HG02884 (cell line): ENCODE measurements around the gene GRID2.

ENCODE experiments used
- ATAC-seq: cut with Tn5 transposase; IDR thresholded peaks from one replicate; pipeline ENCODE4 v1.9.1; 2021; ENCODE audit warnings: mild to moderate bottlenecking, moderate library complexity; ENCODE audit not compliant: unreplicated experiment

The GRID2 gene

GRCh38 chr4:92521941-92522340, 218.2 kb downstream of the GRID2 start:
- ATAC-seq = no peak

GRCh38 chr4:92522356-92522755, 218.6 kb downstream of the GRID2 start:
- ATAC-seq = no peak

GRCh38 chr4:92524131-92524530, 220.4 kb downstream of the GRID2 start:
- ATAC-seq = no peak

GRCh38 chr4:92528541-92528940, 224.8 kb downstream of the GRID2 start:
- no peak for ATAC-seq

GRCh38 chr4:92529510-92529909, 225.7 kb downstream of the GRID2 start:
- ATAC-seq = no peak

GRCh38 chr4:92535599-92535998, 231.8 kb downstream of the GRID2 start:
- ATAC-seq = no peak

GRCh38 chr4:92551616-92552015, 247.8 kb downstream of the GRID2 start:
- ATAC-seq = no peak

- no peak for ATAC-seq
These were observed 262.5 kb downstream of the GRID2 start for GRCh38 chr4:92566269-92566668.

GRCh38 chr4:92580816-92581215, 277.1 kb downstream of the GRID2 start:
- ATAC-seq = no peak

- ATAC-seq = no peak
These were observed 295.3 kb downstream of the GRID2 start for GRCh38 chr4:92599044-92599443.

- ATAC-seq = no peak
These were observed 296.9 kb downstream of the GRID2 start for GRCh38 chr4:92600638-92601037.

- no peak for ATAC-seq
These were observed 302.5 kb downstream of the GRID2 start for GRCh38 chr4:92606227-92606626.

GRCh38 chr4:92615049-92615448, 311.3 kb downstream of the GRID2 start:
- no peak for ATAC-seq

- no peak for ATAC-seq
These were observed 315.2 kb downstream of the GRID2 start for GRCh38 chr4:92618968-92619367.

GRCh38 chr4:92629302-92629701, 325.5 kb downstream of the GRID2 start:
- no peak for ATAC-seq

GRCh38 chr4:92634882-92635281, 331.1 kb downstream of the GRID2 start:
- ATAC-seq = no peak

- no peak for ATAC-seq
These were observed 332.5 kb downstream of the GRID2 start for GRCh38 chr4:92636038-92636806.

GRCh38 chr4:92641409-92641808, 337.6 kb downstream of the GRID2 start:
- no peak for ATAC-seq

GRCh38 chr4:92646826-92647225, 343.1 kb downstream of the GRID2 start:
- ATAC-seq = no peak

- ATAC-seq = no peak
These were observed 347.8 kb downstream of the GRID2 start for GRCh38 chr4:92651536-92651935.

GRCh38 chr4:92654084-92654483, 350.3 kb downstream of the GRID2 start:
- ATAC-seq = no peak

GRCh38 chr4:92657695-92658094, 353.9 kb downstream of the GRID2 start:
- no peak for ATAC-seq

GRCh38 chr4:92658318-92658717, 354.6 kb downstream of the GRID2 start:
- no peak for ATAC-seq
